GM18519 (cell line): Measurements from ENCODE around the gene NPTXR.
"Not testable (repeated sequence)": the region's sequence is repeated elsewhere in the genome, so short reads cannot be mapped to it uniquely, and the experiment has no call there.

Source experiments
- ATAC-seq: cut with Tn5 transposase; IDR thresholded peaks from one replicate; pipeline ENCODE4 v1.9.1; 2021; ENCODE audit warnings: mild to moderate bottlenecking, moderate library complexity; ENCODE audit not compliant: unreplicated experiment, low FRiP score

The NPTXR gene

DNA sequence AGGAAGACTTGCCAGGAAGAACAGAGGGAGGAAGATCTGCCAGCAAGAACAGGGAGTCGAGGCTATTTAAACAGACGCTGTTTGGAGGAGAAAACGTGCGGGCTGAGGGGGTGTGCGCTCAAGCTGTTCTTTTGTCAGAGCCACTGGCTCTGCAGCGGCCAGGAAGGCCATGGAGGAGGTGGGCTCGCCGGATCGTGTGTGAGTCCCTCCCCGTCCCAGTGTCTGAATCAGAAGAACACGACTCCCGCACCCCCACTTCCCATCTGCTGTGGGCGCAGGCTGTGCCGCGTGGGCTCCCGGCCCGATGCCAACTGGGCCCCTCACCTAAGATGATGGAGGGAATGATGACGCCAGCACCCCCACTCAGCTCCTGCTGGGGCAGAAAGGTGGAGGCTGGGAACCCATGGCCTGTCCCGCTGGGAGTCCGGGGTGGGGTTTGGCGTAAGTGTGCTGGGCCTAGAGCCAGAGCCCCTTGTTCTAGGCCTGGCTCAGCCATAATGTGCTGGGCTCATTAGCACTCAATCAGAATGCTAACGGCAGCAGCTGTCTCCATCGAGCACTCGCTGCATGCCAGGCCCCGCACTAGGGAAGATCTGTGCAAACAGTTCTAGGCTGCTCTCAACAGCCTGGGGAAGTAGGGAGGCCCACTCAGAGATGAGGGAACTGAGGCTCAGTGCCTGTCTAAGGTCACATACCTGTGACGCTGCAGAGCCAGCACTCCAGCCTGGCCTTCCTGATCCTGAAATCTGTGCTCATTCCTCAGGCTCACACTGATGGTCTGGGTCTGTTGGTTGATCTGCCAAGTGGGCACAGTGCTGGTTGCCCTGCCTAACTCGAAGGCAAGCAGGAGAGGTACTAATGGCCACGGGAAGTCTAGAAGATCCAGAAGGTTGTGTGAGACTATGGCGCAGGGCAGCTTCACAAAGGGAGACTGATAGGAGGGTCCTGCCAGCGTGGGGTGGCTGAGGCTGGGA, 11.5 kb downstream of the NPTXR start:
- ATAC-seq: no peak

DNA sequence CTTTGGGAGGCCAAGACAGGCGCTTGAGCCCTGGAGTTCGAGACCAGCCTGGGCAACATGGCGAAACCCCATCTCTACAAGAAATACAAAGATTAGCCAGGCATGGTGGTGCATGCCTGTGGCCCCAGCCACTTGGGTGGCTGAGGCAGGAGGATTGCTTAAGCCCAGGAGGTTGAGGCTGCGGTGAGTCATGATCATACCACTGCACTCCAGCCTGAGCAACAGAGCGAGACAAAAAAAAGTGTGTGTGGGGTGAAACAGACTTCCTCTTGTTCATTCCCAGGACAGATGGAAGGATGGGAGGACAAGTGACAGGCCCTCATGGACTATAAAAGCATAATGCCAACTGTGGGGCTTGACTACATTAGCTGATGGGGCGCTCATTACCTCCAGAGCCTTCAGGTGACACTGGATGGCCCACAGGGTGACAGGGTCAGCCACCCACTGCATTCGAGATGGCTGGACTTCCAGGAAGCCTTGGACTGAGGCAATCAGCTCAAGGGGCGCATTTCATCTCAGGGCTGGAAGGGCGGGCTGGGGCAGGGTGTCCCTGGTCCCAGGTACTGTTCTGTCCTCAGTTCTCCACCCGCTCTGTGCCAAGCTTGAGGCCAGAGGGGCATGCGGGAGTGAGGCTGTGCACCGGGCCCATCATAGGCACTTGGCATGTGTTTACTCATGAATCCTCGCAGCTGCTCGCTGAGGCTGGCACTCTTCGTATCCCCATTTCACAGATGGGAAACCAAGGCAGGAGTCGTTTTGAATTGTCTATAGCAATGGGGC, 12.5 kb downstream of the NPTXR start:
- ATAC-seq: no peak

DNA sequence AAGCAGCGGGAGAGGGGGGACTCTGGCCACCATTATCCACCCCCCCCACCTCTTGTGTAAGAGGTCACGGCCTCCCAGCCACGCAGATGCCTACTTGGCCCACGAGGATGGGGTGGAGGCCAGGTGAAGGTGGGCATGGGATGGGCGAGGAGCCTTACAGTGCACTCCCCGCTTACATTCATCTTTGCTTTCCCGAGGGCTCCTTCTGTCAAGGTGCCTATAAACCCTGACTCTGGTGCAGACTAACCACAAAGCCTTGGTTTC, 13.1 kb downstream of the NPTXR start:
- ATAC-seq: no peak

DNA sequence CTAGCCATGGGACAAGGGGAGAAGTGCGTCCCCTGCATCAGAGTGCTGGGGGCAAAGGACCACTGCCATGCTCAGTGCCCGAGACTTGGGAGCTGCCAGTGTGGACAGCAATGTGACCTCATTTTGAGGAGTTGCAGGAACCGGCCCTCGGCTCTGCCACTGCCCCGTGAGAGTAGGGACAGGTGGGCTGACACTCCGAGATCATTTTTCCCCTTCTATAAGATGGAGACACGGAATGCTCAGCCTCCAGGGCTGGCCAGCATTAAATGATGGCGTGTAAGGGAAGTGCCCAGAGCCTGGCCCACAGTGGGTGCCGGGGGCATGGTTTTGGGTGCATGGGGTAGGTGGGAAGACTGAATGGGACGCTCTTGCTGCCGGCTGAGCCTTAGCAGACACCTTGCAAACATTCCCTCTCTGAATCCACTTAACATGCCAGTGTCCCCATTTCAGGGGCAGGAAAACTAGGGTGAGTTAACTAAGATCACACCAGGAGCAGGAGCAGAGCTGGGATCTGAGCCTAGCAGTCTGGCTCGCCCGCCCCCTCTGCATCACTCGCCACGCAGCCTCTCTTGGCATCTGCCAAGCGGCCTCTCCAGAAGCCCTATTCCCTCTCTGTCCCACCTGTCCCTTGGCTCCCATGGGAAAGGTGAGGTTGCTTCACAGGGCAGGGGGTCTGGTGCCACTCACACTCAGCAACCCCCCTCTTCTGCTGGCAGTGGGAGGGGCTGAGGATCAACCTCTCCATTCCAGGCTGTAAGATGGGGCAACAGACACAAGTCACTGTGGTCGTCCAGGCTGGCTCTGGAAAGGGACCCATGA, 13.6 kb downstream of the NPTXR start:
- ATAC-seq: no peak

DNA sequence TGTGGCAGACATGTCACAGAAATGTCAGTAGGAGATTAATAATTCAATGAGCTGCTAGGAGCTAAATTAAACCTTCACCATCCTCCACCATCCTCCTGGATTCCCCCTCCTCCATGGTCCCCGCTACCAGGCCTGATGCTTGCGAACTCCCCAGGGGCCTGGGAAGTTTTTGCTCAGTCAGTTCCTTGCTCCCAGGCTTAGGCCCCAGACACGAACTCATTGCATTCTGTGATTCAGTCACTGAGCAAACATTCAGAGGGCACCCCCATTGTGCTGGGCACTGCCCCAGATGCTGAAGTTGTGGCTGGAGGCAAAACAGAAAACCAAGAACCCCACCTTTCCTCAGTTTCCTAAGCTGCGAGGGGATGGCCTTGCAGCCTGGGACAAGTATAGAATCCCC, 14.3 kb downstream of the NPTXR start:
- no peak for ATAC-seq

DNA sequence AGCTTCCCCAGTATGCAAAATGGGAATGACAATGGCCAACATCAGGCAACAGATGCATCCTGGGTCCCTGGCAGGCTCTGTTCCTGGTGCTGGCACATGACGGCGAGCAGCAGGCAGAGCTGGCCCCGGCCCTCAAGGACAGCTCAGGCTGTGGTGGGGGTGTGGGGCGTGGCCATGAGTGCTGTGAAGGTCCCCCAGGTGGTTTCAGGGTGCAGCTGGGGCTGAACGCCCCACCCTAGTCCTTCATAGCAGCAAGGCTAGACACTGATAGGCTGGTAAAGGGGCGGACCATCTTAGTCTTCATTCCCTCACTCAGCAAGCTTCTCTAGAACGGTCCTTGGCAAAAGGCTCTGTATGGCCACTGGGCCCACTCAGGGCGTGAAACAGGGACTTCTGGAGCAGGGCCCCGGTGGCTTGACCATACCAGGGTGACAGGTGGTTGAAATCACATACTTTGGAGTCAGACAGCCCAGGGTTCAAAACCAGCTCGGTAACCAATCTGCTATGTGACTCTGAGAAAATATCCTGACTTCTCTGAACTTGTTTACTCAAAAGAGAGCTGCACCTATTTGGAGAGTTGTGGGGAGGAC, 15.1 kb downstream of the NPTXR start:
- no peak for ATAC-seq

DNA sequence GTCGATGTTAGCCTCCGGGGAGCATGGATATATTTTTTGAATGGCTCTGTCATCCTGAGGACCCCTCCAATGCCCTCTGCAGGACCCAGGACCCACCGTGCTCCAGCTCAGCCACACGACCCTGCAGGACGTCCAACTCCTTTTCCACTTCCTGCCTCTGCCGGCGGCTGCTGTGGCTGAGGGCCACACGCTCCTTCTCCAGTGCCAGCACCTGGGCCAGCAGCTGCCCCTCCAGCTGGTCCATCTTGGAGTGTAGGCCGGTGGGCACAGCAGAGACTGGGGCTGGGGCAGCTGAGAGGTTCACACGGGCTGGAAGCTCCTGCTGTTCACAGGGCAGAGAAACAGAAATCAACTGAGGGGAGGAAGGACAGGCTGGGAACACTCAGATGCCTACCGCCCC, 15.6 kb downstream of the NPTXR start:
- no peak for ATAC-seq

DNA sequence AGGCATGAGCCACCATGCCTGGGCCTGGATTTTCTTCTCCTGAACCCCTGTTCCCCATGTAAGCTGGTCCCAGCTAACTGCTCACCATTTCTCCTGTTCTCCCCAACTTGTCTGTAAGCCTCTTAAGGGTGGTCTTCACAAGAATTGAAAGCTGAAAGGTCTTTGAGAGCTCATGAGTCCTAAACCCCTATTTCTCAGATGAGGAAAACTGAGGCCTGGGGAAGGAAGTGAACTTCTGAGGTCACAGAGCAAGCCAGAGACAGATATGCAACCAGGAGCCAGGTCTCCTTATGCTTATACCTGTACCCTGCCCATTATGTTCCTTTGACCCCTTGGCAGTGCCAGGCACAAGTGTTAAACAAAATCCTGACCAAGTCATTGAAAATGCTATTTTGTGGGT, 16.3 kb downstream of the NPTXR start:
- no peak for ATAC-seq

DNA sequence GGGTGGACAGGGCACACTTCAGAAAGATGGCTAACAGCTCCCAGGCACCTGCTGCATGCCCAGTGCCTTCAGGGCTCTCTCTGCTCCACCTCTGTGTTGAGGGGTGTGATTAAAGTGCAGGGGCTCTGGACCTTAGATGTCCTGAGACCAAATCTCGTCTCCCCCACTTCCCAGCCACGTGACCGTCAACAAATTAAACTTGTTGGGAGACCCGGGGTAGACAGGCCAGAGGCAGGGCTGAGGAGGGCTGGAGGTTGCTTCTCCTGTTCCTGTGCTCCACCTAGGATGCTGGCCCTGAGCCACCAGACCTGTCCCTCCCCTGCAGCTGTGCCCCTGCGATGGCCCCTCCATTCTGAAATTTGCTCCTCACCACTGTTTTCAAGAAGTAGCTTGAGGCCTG, 17.0 kb downstream of the NPTXR start:
- ATAC-seq: no peak

DNA sequence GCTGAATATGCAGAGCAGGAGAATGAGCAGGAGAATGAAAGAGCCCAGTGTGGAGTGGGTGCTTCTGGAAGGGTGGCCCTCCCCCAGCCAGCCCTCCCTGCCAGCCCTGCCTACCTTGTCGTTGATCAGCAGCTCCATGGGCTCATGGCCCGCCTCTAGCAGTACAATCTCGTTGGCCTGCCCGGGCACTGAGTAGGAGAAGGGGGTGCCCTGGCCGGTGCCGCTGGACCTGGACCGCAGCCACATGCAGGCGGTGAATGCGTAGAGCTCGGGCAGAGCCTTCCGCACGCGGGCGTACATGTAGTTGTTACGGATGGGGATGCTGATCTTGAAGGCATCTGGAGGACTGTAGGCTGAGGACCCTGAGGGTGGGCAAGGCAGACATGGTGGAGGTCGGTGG, 17.4 kb downstream of the NPTXR start:
- ATAC-seq: no peak

DNA sequence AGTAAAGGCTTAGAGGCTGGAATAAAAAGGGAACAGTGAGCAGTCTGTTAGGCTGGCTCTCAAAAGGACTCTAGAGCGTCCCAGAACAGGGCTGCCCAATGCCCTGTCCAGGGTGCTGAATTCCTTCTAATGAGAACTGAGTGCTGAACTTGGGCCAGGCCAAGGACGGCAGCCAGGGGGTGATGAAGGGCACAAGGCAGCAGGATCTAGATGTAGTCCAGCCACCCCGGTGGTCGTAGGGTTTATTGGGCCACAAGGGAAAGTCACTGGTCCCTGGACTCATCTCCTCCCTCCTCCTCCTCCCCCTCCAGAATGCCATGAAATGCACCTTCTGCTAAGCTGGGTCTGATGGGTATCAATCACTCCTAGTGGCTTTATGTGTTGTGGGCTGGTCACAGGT, 19.2 kb downstream of the NPTXR start:
- no peak for ATAC-seq

DNA sequence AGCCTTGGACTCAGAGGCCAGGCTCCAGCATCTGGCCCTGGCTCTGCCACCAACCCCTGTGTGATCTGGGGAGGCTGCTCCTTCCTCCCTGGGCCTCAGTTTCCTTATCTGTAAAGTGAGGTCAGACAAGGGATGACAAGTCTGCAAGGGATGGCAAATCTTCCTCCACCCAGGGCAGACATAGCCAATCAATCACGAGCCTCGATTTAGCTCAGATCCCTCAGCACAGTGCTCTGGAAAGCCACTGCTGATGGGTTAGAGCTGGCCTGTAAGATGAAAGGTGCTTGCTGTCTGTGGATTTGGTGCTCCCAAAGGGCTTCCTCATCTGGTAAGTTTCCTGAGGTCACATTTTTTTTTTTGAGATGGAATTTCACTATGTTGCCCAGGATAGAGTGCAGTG, 20.2 kb downstream of the NPTXR start:
- no peak for ATAC-seq

DNA sequence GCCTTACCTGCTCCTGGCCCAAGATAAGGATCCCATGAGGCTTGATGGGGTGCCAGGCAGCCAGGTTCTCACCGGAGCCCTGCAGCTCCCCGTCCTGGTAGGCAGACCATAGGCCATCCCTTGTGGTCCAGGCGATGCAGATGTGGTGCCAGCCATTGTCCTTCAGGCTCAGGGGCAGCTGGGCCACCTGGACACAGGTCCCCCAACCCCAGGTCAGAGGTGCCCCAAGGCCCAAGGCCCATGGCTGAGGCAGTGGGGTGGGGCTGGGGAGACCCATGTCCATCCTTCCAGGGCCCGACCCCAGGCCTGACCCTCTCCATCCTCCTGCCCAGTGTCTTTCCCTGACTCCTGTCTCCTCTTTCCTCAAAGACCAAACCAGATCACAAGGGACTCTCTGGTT, 20.8 kb downstream of the NPTXR start:
- ATAC-seq: no peak

DNA sequence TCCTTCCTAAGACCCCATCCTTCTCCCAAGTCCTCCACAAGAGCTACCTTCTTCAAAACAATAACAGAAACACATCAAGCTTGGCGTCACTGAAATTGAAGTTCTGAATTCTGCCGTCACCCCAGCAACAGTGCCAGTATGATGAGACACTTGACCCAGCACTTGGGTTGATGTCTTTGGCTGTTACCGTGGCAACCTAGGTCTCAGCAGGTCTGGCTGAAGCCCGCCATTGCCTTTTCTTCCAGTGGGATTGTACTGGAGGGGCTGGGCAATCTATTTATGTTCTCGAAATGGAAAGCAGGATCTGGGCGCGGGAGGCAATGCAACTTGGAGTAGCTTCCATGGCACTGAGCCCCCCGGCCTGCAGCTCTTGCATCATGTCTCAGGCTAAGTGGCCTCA, 23.8 kb downstream of the NPTXR start:
- ATAC-seq: no peak

DNA sequence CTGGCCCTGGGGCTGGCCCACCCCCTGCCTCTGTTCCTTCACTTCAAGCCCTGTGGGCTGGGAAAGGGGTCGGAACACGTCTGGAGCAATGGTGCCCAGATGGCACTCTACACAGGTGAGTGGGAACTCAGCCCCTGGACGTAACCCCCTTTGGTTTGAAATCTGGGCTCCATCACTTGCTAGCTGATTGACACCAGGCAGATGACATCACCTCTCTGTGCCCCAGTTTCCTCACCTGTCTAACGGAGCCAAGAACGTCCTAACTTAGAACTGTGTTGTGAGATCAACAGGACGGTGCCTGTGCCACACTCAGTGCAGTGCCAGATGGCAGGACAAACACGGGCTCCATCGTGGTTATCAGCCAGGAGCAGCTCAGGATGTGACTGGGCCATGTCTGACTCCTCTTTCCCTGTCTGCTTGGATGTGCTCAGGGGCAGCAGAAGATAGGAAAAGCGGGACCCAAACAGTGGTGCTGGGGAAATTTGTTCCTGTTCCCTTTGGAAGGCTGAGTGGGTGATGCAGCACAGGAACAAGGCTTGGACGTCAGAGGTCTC, 24.4 kb downstream of the NPTXR start:
- no peak for ATAC-seq

DNA sequence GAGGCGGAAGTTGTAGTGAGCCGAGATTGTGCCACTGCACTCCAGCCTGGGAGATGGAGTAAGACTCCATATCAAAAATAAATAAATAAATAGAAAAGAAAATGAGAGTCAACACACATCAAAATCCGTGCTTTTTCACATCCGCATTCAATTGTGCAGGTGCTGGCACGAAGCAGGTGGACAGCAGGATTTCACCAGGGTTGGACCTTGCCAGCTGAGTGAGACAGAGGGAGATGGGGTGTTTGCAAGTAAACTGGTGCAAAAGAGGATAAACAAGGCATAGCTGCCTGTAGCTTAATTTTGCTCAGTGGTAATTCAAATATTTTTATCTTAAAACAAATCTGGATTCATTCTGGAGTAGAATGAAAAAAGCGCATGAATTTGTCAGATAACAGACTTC, 26.6 kb downstream of the NPTXR start:
- ATAC-seq: no peak

DNA sequence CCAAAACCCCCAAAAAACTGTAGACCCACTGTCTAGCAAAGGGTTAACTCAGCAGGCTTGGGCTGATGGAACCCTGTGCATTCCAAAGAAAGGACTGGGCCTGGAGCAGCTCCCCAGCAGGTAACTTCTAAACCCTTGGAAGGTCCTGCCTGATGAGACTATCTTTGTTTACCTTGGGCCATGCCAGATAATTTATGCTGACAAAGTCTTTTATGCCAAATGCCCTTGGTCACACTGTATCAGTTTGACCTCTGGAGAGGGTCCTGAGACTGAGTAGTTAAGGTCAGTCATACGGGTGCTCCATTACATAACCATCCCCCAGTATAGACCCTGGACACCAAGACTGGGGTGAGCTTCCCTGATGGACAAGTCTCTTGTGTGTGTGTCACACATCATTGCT, 28.0 kb downstream of the NPTXR start:
- no peak for ATAC-seq

DNA sequence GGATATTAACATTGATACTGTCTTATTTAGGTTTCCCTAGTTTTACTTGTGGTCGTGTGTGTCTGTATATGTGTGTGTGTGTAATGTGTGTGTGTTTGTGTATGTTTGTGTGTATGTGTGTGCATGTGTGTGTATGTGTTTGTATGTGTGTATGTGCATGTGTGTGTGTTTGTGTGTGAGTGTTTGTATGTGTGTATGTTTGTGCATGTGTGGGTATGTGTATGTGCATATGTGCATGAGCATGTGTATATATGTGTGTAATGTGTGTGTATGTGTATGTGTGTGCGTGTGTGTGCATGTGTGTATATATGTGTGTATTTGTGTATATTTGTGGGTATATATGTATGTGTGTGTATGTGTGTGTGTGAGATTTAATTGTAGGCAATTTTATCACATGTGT, 32.6 kb downstream of the NPTXR start:
- ATAC-seq: no peak

DNA sequence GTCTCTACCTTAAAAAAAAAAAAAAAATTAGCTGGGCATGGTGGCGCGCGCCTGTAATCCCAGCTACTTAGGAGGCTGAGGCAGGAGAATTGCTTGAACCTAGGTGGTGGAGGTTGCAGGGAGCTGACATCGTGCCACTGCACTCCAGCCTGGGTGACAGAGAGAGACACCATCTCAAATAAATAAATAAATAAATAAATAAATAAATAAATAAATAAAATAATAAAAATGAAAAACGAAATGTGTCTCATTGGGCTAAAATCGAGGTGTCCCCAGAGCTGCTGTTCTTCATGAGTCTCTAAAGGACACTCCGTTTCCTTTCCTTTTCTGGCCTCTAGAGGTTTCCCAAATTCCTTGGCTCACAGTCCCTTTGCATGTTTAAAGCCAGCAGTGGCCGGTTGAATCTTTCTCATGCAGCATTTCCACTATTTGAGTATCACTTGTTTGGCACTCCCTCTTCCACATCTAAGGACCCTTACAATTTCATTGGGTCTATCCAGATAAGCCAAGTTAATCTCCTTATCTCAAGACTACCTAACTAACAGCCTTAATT, 38.7 kb downstream of the NPTXR start:
- not testable (repeated sequence) for ATAC-seq

DNA sequence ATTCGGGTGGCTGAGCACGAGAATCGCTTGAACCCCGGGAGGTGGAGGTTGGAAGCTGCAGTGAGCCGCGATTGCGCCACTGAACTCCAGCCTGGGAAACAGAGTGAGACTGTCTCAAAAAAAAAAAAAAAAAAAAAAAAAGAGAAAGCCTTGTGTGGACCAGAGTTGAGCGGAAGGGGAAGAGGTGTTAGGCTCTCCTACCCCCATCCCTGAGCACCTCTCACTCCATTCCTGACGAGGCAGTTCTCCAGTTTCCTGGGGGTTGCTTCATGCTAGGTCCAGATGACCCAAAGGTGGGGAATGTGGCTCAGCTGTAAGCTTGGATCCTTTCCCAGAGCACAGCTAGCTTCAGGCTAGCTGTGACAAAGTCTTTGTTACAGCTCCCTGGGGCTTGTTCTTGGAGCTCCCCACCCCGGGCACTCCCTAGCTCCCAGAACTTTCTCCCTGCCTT, 41.1 kb downstream of the NPTXR start:
- ATAC-seq: no peak
